HS-5 (cell line): ENCODE results near the gene AGMO.

Source experiments
- DNase-seq: peaks from one replicate; pipeline ENCODE4 v3.0.0-alpha.2; 2012; ENCODE audit warnings: low read depth

Gene AGMO

DNA sequence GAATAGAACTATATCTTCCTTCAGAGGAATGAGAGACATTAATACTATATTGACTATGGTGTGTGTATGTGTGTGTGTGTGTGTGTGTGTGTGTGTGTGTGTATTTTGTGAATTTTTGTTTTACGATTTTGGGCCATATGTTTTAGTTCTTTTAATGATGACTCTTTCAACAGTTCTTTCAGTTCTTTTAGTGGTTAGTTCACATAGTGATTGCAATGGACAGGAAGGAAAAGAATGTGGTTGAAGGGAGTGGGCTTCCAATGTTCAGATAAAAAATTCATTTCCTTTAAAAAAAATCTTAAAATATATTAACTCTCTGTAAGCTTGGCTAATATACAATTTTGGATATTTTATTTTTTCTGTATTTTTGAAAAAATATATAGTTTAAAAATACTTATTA is 343.6 kb downstream of the AGMO start:
- DNase-seq = no peak

DNA sequence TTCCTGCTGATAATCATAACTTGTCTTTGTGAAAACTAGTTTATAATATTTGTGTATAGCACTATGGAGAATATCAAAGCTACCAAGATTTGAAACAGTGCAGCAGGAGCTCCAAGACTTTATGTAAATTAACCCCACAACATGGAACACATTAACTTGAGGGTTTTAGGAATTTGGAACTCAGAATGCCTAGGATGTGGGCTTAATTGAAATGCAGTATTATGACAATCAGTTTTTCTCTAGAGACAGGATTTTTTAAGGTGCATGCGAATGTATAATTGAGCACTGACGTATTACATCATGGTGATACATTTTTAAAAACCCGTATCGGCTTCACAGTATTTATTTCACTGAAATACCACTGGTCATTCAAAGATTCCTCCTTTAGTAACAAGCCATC is 346.2 kb downstream of the AGMO start:
- no peak for DNase-seq

DNA sequence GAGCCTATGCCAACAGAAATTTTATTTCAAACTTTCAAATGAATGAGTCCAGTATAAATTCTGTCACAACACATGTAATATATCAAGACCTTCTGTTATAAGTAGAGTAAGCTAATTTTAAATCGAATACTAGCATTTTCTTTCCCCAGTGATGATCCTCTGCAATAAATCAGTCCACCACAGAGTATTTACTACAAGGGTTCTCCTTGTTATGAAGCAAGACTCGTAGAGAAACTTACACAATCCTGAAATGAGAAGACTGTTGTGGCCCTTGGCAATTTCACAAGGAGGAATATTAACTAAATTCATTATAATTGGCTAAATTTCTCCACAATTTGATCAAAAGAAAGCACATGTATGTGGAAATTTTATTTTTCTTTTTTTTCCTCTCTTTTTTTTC is 346.8 kb downstream of the AGMO start:
- no peak for DNase-seq

DNA sequence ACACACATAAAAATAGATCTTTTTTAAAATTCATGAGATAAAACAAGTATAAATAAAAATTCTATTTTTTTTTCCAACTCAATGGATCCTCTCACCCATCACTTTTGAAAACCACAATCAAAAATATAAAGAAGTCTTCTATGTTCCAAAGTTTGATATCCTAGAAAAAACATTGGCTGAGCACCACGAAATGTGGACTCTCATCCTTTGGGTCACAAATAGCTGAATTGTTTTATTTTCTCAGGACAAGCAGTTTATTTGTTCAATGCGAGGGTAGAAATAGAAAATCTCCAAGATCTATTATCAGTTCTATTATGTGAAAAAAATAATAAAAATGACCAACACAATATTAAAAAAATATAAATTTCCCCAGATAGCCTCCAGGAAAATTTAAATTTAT is 348.7 kb downstream of the AGMO start:
- DNase-seq = no peak

DNA sequence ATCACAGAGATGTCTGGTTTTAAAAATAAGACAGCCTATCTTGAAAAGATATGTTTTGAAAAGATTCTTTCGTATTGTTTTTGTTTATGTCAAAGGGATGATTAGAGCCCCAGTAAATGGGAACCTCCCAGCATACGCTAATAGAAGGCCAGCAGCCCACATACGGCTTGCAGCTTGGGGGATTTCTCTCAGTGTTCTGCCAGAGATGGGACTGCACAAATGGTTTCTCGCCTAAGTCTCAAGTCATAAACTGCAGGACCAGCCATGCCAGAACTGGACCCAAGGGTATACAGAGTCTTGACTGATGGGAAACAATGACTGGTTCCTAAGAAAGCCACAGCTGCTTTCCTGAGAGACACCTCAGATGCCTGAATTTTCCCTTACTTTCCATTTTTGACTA is 352.4 kb downstream of the AGMO start:
- no peak for DNase-seq

DNA sequence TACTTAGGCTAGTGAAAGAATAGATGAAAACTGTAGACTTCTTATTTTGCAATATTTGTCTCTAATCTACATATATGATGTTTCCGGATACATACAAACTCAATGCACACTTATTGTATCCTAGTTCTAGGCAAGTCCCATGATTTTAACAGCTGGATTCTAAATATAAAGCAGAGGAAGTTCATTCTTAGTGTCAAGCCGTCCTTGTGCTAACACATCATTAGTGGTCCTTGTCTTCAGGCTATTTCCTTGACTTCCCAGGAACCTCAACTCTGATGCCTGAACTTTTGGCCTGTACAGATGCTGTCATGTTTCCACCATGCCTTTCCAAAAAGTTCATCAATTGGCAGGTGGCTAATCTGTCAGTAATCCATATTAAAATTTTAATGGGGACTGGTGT is 357.4 kb downstream of the AGMO start:
- no peak for DNase-seq

DNA sequence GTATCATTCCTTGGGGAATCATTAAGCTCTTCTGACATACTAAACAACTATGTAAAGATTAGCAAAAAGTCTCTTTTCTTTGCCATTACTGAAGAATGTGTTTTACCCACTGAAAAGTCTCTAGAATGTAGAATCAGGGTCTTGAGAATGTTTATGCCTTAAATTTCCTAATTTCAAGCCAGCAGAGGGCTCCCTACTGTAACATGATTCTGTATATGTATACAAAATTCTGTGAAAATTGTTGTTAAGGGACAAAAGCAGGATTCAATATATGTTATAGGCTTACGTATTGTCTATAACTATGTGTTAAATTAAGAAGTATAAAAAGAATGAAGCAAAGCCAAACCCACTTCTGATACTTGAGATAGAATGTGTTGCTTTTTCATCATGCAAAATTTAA is 362.3 kb downstream of the AGMO start:
- no peak for DNase-seq

DNA sequence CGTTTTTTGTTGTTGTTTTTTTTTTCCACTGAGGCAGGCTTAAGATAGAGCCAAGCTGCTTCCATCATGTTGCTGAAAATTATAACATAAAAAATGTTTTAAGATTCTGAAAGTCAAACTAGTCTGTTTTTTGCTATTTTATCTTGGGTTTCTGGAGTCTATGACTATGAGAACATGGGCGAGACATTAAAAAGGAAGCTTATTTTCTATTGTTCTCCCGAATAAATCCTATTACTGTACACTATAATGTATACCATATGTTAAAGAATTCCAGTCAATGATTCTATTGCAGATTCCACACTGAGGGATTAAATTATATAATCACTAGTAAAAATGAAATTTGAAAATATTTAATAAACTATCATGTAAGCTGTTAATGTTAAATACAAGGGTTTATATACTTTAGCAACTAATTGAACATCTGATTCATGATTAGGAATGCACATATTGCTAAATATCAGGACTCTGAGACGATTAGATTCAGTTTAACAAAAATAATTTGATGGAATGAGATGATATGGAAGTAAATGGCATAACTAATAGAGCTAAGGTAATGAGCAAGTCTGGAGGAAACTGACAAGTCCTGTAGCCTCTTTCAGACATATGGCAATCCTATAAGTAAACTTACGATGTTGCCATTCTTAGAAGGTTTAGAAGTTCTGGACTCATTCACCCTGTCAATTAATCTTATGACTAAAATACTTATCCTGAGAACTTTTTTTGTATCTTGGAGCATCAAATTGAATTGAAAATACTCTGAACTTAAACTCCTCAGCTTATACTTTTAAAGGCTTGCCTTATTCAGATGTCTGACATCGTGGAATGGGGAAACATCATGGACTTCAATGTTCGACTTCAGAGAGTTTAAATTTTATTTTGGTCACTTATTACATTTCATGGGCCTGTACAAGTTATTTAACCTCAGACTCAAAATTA is 364.5 kb downstream of the AGMO start:
- no peak for DNase-seq

DNA sequence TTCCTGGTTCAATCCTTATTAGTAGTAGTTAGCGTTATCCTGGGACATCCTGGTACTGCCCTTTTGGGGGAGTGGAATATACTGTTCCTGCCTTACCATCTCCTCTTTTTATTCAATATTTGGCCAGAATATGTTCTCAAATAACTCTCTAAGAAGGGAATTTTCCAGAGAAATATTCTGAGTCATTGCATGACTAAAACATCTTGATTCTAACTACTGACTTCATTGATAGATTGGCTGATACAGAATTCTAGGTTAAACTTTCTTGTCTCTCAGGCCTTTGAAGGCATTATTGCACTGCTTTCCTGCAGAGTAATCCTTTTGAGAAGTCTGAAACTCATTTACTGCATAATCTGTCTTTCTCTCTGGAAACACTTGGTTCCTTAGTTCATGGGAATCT is 383.8 kb downstream of the AGMO start:
- no peak for DNase-seq

DNA sequence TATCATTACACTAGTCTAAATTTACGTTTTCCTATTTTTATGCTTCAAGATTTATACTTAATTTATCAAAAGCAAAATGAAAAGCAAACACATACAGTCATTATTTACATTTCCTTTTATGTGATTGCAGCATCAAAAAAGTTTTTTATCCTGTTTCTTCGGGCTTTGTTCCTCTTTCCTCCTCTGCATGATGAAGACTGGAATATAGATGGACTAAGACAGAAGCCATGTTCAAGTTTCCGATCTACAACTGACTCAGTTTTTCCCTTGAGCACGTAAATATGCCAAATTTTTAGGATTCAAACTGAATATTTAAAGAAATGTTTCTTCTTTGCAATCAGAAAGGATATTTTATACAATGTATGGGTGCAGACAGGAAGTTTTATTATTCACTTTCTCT is 385.7 kb downstream of the AGMO start:
- no peak for DNase-seq

DNA sequence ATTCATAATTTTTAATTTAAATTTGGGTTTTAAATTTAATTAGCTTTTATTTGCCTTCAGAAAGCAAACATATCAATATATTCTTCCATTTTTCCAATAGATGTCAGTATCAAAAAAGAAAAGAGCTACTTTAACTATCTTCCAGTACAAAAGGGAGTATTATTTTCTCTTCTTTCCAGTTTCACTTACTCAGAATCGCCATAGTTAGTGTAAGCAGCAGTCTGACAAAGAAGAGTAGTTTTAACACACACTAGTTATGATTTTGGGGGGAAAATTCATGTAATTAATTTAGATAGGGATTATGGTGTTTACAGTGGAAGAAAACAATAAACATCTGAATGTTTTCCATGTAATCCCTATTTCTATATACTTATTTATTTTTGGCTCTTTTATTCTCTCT is 386.7 kb downstream of the AGMO start:
- DNase-seq = no peak

DNA sequence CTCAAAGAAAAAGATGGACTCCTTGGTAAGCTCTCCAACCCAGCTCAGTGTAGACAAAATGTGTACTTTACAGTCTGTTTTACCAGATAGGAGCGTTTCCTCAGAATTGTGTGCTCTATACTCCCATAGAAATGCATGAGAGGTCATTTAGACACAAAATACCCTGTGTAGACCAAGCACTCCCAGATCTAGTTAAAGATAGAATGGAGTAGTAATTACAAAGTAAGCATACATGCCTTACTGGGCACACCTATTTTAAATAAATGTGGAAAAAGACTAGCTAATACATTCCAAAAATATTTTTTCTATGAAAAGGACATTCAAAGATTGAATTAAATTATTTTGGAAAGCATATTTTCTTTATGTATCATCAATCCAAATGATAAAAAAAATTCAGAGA is 387.3 kb downstream of the AGMO start:
- no peak for DNase-seq

DNA sequence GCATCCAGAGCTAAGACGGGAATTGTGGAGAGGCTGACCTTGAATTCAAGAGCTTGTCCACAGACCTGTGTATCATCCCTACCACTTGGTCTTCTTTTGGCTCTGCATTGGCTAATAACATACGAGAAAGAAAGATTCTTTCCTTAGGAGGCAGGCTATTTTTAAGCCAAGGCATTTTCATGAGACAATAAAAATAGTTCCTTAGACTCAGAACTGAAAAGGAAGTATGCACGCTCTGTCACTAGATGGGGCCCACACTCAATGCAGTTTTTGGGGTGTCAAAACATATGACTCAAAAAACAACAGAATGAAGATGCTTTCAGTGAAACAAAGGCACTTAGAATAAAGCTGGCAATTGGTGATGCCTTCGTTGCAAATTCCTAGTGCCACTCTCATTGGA is 393.3 kb downstream of the AGMO start:
- no peak for DNase-seq

DNA sequence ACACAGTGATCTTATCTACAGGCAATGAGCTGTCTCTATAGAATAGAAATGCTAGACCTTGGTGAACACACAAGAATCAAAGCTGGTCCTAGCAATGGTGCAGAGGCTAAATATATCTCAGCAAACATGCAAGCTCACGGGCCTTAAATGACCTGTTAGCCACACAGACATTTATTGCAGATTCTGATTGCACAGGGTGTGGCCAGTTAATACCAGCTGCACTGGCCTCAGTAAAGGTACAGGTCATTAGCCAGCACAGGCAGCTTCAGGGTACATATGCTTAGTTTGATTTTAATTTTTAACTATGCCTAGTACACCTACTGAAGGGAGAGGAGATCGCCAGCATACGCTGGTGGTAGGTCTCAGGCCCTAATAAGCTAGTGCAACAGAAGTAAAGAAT is 393.9 kb downstream of the AGMO start:
- no peak for DNase-seq

DNA sequence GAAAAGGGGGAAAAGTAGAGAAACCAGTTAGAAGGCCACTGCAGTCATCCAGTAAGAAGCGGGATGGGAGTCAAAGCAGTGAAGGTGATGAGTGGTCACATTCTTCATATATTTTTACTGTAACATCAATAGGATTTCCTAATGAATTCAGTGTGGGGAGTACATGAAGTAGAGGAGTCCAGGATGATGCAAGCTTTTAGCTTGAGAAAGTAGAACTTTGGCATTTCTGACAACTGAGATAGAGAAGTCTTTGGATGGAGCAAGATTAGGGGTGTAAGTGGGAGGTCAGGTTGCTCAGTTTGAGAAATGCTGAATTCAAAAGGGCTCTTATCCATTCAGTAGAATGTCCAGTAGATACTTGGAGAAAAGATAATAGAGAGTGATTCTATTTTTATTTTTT is 395.2 kb downstream of the AGMO start:
- DNase-seq = no peak

DNA sequence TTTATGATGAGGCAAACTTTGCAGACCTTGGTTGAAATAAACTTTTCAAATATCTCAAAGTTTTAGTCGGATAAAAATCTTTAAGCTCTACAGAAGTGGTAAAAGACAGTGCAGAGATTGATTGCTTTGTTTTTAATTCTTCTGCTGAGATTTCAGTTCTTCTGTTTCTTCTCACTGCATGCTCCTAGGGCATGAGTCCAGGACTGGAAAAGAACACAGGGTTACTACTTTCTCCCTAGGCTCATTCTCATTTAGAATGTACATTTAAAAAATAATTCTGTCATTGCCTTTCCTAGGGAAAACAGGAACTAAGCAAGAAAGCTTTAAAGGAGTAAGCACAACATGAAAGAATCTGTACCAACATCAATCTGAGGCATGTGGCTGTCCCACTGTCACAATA is 402.6 kb downstream of the AGMO start:
- DNase-seq = no peak

DNA sequence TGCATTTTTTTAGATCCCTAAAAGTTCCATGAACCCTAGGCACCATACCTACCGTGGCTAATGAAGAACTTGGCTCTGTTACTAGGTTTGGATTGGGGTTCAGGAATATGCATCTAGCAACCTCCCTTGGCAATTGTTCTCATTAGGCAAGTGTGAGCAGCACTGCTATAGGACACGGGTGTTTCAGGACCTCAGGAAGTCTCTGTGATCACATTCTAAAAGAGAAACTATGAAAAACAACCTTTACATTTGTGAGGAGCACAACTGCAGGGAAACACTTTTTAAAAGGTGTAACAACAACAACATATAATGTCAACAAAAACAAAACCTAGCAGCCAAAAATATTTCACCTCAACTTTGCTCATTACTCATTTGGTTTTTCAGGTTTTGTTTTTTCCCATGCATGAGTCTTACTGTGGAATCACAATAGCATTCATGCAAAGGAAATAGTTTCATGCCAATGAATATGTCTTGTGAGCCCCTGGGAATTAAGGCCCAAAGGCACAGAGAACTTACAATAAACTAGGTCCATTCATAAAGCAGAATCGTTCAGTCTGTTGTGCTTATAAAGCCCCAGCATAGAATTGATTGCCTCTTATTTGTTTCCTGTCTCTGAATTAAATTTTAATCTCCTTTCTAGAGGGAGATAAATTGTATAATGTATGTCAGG is 403.5 kb downstream of the AGMO start:
- no peak for DNase-seq
